HEK293T (cell line): ENCODE measurements around the gene GMDS.

ENCODE experiments used
- CTCF ChIA-PET: fragments of 350-600 bp; formaldehyde crosslinking; extraction: SDS; loops from one replicate; lab custom pipeline; 2021; ENCODE audit warnings: antibody characterized with exemption, inconsistent platforms; lab: Yijun Ruan, JAX
- POLR2A ChIA-PET: fragments of 350-600 bp; formaldehyde crosslinking; extraction: SDS; loops from one replicate; lab custom pipeline; 2020; ENCODE audit warnings: antibody characterized with exemption, inconsistent platforms; lab: Yijun Ruan, JAX
- DNase-seq: peaks from one replicate; pipeline ENCODE4 v3.0.0; 2012; ENCODE audit warnings: mixed read lengths; ENCODE audit errors: extremely low spot score
- ARNT ChIP-seq: fragments of 450-650 bp; IDR thresholded peaks from 2 replicates; pipeline ENCODE4 v1.6.1; 2017; ENCODE audit warnings: mild to moderate bottlenecking
- BHLHE40 ChIP-seq: fragments of 450-650 bp; IDR thresholded peaks from 2 replicates; pipeline ENCODE4 v1.6.1; 2016; ENCODE audit warnings: mild to moderate bottlenecking, moderate library complexity, borderline replicate concordance
- CTBP1 ChIP-seq: fragments of 450-650 bp; IDR thresholded peaks from 2 replicates; pipeline ENCODE4 v1.6.1; 2016; ENCODE audit warnings: borderline replicate concordance
- ELF4 ChIP-seq: fragments of 450-650 bp; IDR thresholded peaks from 2 replicates; pipeline ENCODE4 v1.6.1; 2017; ENCODE audit warnings: antibody characterized with exemption
- FOXA1 ChIP-seq: fragments of 450-650 bp; IDR thresholded peaks from 2 replicates; pipeline ENCODE4 v1.6.1; 2016; ENCODE audit warnings: mild to moderate bottlenecking
- FOXK2 ChIP-seq: fragments of 450-650 bp; IDR thresholded peaks from 2 replicates; pipeline ENCODE4 v1.6.1; 2016; ENCODE audit warnings: mild to moderate bottlenecking
- FOXM1 ChIP-seq: fragments of 450-650 bp; IDR thresholded peaks from 2 replicates; pipeline ENCODE4 v1.6.1; 2017; ENCODE audit warnings: mild to moderate bottlenecking, borderline replicate concordance
- HDGF ChIP-seq: fragments of 450-650 bp; IDR thresholded peaks from 2 replicates; pipeline ENCODE4 v1.6.1; 2017; ENCODE audit warnings: antibody characterized with exemption, borderline replicate concordance
- L3MBTL2 ChIP-seq: fragments of 450-650 bp; conservative IDR thresholded peaks from 2 replicates; pipeline ENCODE4 v1.6.1; 2016; ENCODE audit warnings: mild to moderate bottlenecking
- LEF1 ChIP-seq: fragments of 450-650 bp; IDR thresholded peaks from 2 replicates; pipeline ENCODE4 v1.6.1; 2017; ENCODE audit warnings: mild to moderate bottlenecking, borderline replicate concordance
- NFRKB ChIP-seq: fragments of 450-650 bp; IDR thresholded peaks from 2 replicates; pipeline ENCODE4 v1.6.1; 2016; ENCODE audit warnings: mild to moderate bottlenecking, moderate library complexity
- SP1 ChIP-seq: fragments of 450-650 bp; IDR thresholded peaks from 2 replicates; pipeline ENCODE4 v1.6.1; 2017
- SUZ12 ChIP-seq: fragments of 450-650 bp; IDR thresholded peaks from 2 replicates; pipeline ENCODE4 v1.6.1; 2016; ENCODE audit warnings: mild to moderate bottlenecking
- TARDBP ChIP-seq: fragments of 450-650 bp; IDR thresholded peaks from 2 replicates; pipeline ENCODE4 v1.6.1; 2016
- ZNF384 ChIP-seq: fragments of 450-650 bp; IDR thresholded peaks from 2 replicates; pipeline ENCODE4 v1.6.1; 2016
- TF ChIP-seq, protein P1 (sequence below): fragments of 450-650 bp; IDR thresholded peaks from 2 replicates; pipeline ENCODE4 v1.6.1; 2016

GMDS gene

DNA sequence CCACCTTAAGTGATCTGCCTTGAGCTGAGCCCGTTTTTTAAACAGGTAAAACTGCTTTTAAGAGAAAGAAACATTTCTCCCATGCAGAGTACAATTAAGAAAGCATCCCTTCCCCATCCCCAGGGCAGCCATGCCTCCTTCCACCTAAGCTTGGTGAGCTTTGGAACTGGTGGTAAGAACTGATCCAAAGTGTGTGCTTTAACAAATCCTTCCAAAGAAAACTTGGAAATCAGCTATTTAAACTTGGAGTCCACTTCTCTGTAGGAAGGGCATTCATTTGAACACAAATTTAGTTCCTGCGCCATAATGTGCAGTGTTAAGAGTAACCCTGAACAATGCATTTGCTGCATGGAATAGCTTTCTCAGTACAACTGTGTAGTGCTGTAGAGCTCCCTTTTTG is 17.0 kb downstream of the GMDS start:
- ChIA-PET CTCF (interaction anchor here (1.1 kb wide), 1 partner anchor 32 kb away, joined by 4 read pairs; no protein-coding TSS in a partner anchor), POLR2A (no interaction called here)
- TF ChIP-seq BHLHE40 (no peak), HDGF (no peak), L3MBTL2 (no peak), LEF1 (no peak), FOXM1 (no peak), SP1 (no peak), FOXK2 (no peak), TARDBP (no peak), ZNF384 (no peak), FOXA1 (no peak)
- TF ChIP-seq, protein P1, sequence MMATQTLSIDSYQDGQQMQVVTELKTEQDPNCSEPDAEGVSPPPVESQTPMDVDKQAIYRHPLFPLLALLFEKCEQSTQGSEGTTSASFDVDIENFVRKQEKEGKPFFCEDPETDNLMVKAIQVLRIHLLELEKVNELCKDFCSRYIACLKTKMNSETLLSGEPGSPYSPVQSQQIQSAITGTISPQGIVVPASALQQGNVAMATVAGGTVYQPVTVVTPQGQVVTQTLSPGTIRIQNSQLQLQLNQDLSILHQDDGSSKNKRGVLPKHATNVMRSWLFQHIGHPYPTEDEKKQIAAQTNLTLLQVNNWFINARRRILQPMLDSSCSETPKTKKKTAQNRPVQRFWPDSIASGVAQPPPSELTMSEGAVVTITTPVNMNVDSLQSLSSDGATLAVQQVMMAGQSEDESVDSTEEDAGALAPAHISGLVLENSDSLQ = no peak
- DNase-seq = no peak

DNA sequence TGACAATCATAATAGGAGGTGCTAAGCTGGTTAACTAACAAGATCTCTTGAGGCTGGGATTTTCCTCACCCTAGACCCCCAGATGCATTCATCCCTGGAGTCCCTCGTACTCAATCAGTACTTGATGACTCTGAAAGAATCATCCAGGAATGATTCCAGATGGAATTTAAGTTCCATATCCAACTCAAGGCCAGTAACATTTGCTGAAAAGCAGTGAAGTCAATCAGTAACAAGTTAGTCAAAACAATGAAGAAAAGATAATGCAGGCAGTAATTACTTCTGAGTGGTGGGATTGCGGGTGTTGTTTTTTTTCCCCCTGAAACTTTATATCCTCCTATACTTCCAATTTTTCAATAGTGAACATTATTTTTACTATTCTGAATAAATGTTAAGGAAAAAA is 18.6 kb downstream of the GMDS start:
- ChIA-PET POLR2A (no interaction called here), CTCF (no interaction called here)
- TF ChIP-seq FOXA1 = no peak
- TF ChIP-seq ZNF384 = no peak
- TF ChIP-seq SP1 = no peak
- no peak for TF ChIP-seq ARNT
- no peak for TF ChIP-seq ELF4
- no peak for TF ChIP-seq FOXK2
- TF ChIP-seq SUZ12 = no peak
- no peak for TF ChIP-seq HDGF
- no peak for TF ChIP-seq CTBP1
- TF ChIP-seq FOXM1 = no peak
- no peak for DNase-seq

DNA sequence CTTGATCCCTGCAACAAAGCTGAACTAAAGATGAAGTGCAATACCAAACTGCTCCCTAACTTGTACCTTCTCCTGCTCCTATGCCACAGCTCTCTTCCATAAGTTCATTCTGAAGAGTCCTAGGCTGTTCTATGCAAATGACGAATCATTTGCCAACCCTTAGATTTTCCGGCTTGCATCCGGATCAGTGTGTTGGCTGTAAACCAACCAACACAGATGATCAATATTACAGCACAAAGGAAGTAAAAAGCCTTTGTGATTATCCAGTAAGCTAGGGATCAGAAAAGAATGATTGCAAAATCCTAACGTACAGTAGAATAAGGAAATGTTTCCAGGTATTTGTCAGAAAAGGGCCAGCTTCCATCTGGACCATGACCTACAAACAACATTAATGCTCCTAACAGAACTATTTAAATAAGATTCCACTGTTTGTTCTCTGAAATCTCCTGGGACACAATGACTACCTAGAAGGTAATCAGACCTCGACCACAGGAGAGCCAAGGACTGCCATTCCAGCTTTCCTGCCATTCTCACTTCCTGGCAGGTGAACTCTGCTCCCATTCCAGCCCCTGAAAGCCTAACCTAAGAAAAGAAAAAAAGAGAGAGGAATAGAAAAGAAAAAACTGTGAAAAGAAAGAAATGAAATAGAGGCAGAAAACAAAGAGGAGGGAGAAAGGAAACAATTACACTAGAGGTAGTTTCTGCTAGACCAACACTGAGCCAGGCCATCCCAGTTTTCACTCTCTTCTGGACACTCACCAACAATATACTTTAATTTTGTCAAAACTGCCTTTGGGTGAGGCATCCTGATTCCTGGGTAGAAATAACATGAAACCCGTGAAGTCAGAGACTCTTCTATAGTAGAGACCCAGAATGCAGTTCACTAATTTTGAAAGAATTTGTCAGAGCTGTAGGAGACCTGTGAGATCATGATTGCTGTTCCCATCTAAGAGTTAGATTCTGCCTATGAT is 19.7 kb downstream of the GMDS start:
- TF ChIP-seq HDGF (no peak), FOXM1 (no peak), FOXA1 (no peak), TARDBP (no peak), ZNF384 (no peak), SP1 (no peak), FOXK2 (no peak), ARNT (no peak), LEF1 (no peak), BHLHE40 (no peak)
- ChIA-PET CTCF (interaction anchor here (0.8 to 1.4 kb wide), 2 partner anchors 16 to 17 kb away, joined by 4 to 6 read pairs; no protein-coding TSS in a partner anchor), POLR2A (no interaction called here)

DNA sequence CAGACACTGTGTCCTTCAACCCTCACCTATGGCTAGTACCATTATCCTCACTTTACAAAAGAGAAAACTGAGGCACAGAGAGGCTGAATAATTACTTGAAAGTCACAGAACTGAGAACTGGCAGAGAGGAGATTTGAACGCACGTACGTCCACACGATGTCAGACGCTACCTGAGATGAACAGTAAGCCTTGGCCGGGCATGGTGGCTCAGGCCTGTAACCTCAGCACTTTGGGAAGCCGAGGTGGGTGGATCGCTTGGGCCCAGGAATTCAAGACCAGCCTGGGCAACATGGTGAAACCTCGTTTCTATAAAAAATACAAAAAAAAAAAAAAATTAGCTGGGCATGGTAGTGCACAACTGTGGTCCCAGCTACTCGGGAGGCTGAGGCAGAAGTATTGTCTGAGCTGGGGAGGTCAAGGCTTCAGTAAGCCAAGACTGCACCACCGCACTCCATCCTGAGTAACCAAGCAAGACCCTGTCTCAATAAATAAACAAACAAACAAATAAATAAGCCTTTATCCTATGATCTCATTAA is 20.5 kb downstream of the GMDS start:
- no peak for DNase-seq
- TF ChIP-seq ZNF384 (no peak), CTBP1 (no peak), FOXM1 (no peak), FOXK2 (no peak), FOXA1 (no peak), BHLHE40 (no peak), ELF4 (no peak), SP1 (no peak), SUZ12 (no peak), NFRKB (no peak), ARNT (no peak), LEF1 (no peak), HDGF (no peak), TARDBP (no peak)
- TF ChIP-seq, protein P1 = no peak
- POLR2A ChIA-PET = no interaction called here
- CTCF ChIA-PET = interaction anchor here (0.8 to 1.4 kb wide), 2 partner anchors 15 to 16 kb away, joined by 4 to 6 read pairs; no protein-coding TSS in a partner anchor

More for the DNA sequence above, 19.7 kb downstream of the GMDS start:
- DNase-seq = no peak

DNA sequence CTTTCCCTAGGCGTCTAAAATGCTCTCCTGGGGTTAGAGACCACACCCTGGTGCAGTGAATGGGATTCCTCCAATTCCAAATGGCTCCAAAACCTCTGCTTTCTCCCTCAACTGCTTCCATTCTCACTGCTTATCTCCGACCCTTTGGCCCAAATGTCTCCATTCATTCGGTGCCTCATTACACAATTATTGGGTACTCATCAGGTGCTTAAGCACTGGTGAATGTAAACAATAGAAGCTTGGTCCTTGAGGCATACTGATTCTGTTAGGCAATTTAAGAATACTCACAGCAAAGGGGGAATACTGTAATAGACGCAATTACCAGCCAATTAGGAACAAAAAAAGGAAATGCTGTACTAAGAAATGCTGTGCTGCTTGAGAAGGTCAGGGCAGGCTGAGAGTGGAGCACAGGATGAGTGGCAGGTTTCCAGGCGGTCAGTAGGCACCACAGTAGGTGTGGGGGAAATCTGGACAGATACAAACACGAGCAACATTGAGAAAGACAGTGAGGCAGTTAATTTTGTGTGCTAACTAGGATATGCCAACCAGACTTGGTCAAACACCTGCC is 23.0 kb downstream of the GMDS start:
- TF ChIP-seq BHLHE40 (no peak), ARNT (no peak), FOXM1 (no peak), NFRKB (no peak), FOXA1 (no peak), ELF4 (no peak), HDGF (no peak), LEF1 (no peak), L3MBTL2 (no peak), ZNF384 (no peak), CTBP1 (no peak), SUZ12 (no peak), SP1 (no peak), FOXK2 (no peak), TARDBP (no peak)
- TF ChIP-seq, protein P1 = no peak
- ChIA-PET POLR2A (no interaction called here), CTCF (interaction anchor here (2.6 kb wide), 1 partner anchor 13 kb away, joined by 15 read pairs; no protein-coding TSS in a partner anchor)
- no peak for DNase-seq
